Measurements from ENCODE around the gene CGB5. TPM values are rescaled to one million over a fixed set of nuclear protein-coding genes. Genes with fewer than 3 reads are reported as not detected.

The CGB5 gene
- total RNA-seq, 1 donor from 2014 or later: not detected

- peak; percentile 99 for DNase-seq (ENCODE audit: low spot score)
- peak; percentile 96 for ATAC-seq
Measured at GRCh38 chr19:49085020-49085867, 41.6 kb downstream of the CGB5 start, which contains the start of gene SNRNP70. Gene SNRNP70, plus strand, starts transcription at chr19:49085451. Its CDS starts 964 bp downstream, at chr19:49086415.

- ATAC-seq (no peak), DNase-seq (ENCODE audit: low spot score) (no peak)
Measured at GRCh38 chr19:49085868-49086232, 42.2 kb downstream of the CGB5 start.

GRCh38 chr19:49086296-49086695 lies 42.6 kb downstream of the CGB5 start:
- ATAC-seq: no peak
- DNase-seq (ENCODE audit: low spot score): no peak

- DNase-seq (ENCODE audit: low spot score) (no peak), ATAC-seq (no peak)
Measured at GRCh38 chr19:49091391-49092038, 47.9 kb downstream of the CGB5 start.

- no peak for DNase-seq (ENCODE audit: low spot score)
- ATAC-seq: no peak
Measured at GRCh38 chr19:49092686-49093085, 49.0 kb downstream of the CGB5 start.

Other genes starting within 250 kb of the CGB5 start
- gene BCAT2, start 232.8 kb upstream of the CGB5 start, total RNA-seq: 21.7 TPM
- 15.7 TPM for gene HSD17B14, start 207.4 kb upstream of the CGB5 start, total RNA-seq
- gene PLEKHA4, start 175.2 kb upstream of the CGB5 start, total RNA-seq: 7.6 TPM
- 5.7 TPM for gene PPP1R15A, start 171.4 kb upstream of the CGB5 start, total RNA-seq
- not detected for gene TULP2, start 145.1 kb upstream of the CGB5 start, total RNA-seq
- 300 TPM for gene NUCB1, start 143.5 kb upstream of the CGB5 start, total RNA-seq
- 0.23 TPM for gene DHDH, start 110.1 kb upstream of the CGB5 start, total RNA-seq
- 18.9 TPM for gene BAX, start 89.0 kb upstream of the CGB5 start, total RNA-seq
- gene FTL, start 78.5 kb upstream of the CGB5 start, total RNA-seq: 8,713 TPM
- 13.6 TPM for gene GYS1, start 50.5 kb upstream of the CGB5 start, total RNA-seq
- 34.3 TPM for gene RUVBL2, start 50.0 kb upstream of the CGB5 start, total RNA-seq
- gene LHB, start 26.8 kb upstream of the CGB5 start, total RNA-seq: not detected
- not detected for gene CGB3, start 19.5 kb upstream of the CGB5 start, total RNA-seq
- not detected for gene CGB2, start 12.0 kb upstream of the CGB5 start, total RNA-seq
- gene CGB1, start 7.0 kb upstream of the CGB5 start, total RNA-seq: not detected
- not detected for gene CGB8, start 5.3 kb downstream of the CGB5 start, total RNA-seq
- not detected for gene CGB7, start 13.9 kb downstream of the CGB5 start, total RNA-seq
- not detected for gene NTF4, start 21.0 kb downstream of the CGB5 start, total RNA-seq
- gene KCNA7, start 28.9 kb downstream of the CGB5 start, total RNA-seq: not detected
- 170 TPM for gene SNRNP70, start 41.6 kb downstream of the CGB5 start, total RNA-seq
- 5.5 TPM for gene LIN7B, start 70.5 kb downstream of the CGB5 start, total RNA-seq
- 2.2 TPM for gene C19orf73, start 75.3 kb downstream of the CGB5 start, total RNA-seq
- gene PPFIA3, start 75.7 kb downstream of the CGB5 start, total RNA-seq: 2.3 TPM
- gene HRC, start 111.5 kb downstream of the CGB5 start, total RNA-seq: not detected
- gene TRPM4, start 113.9 kb downstream of the CGB5 start, total RNA-seq: 15.0 TPM

Data from left lobe of liver (tissue), 2 donors.